Hepatocyte (in vitro differentiated cells): ENCODE data around the gene ARFRP1. TPM values are rescaled to one million over a fixed set of nuclear protein-coding genes. Genes with fewer than 3 reads are reported as not detected.

Experiments used
- DNase-seq: peaks from one replicate; pipeline ENCODE4 v3.0.0-alpha.2; 2016; ENCODE audit warnings: low spot score
- H2AFZ ChIP-seq: fragments of 200-600 bp; sonication (generic); 2 replicates; pipeline ENCODE4 v1.6.0; 2016; ENCODE audit warnings: antibody characterized with exemption, mild to moderate bottlenecking
- H3K27ac ChIP-seq: fragments of 200-600 bp; sonication (generic); 2 replicates; pipeline ENCODE4 v1.5.1; 2016; ENCODE audit warnings: mild to moderate bottlenecking
- H3K27me3 ChIP-seq: fragments of 200-600 bp; sonication (generic); 2 replicates; pipeline ENCODE4 v1.6.1; 2016
- H3K36me3 ChIP-seq: fragments of 200-600 bp; sonication (generic); replicated peaks from 2 replicates; pipeline ENCODE4 v1.5.1; 2016; ENCODE audit warnings: low read depth; ENCODE audit not compliant: insufficient read depth
- H3K4me1 ChIP-seq: fragments of 200-600 bp; sonication (generic); 2 replicates; pipeline ENCODE4 v1.5.1; 2016; ENCODE audit warnings: mild to moderate bottlenecking, moderate library complexity; ENCODE audit not compliant: insufficient read depth
- H3K4me2 ChIP-seq: fragments of 200-600 bp; sonication (generic); 2 replicates; pipeline ENCODE4 v1.6.0; 2016
- H3K4me3 ChIP-seq: fragments of 200-600 bp; sonication (generic); 2 replicates; pipeline ENCODE4 v1.5.1; 2016; ENCODE audit warnings: mild to moderate bottlenecking
- H3K79me2 ChIP-seq: fragments of 200-600 bp; sonication (generic); 2 replicates; pipeline ENCODE4 v1.6.0; 2017; ENCODE audit warnings: mild to moderate bottlenecking
- H3K9me2 ChIP-seq: fragments of 200-600 bp; sonication (generic); replicated peaks from 2 replicates; pipeline ENCODE4 v1.6.0; 2017; ENCODE audit warnings: mild to moderate bottlenecking; ENCODE audit not compliant: insufficient read depth
- H3K9me3 ChIP-seq: fragments of 200-600 bp; sonication (generic); 2 replicates; pipeline ENCODE4 v1.5.1; 2016; ENCODE audit warnings: low read depth, mild to moderate bottlenecking
- H4K20me1 ChIP-seq: fragments of 200-600 bp; sonication (generic); 2 replicates; pipeline ENCODE4 v1.6.0; 2016; ENCODE audit warnings: mild to moderate bottlenecking; ENCODE audit not compliant: insufficient read depth, poor library complexity, severe bottlenecking
- EZH2 ChIP-seq: fragments of 200-600 bp; sonication (generic); IDR thresholded peaks from 2 replicates; pipeline ENCODE4 v1.6.1; 2016; ENCODE audit warnings: antibody characterized with exemption, mild to moderate bottlenecking, borderline replicate concordance
- EZH2phosphoT487 ChIP-seq: fragments of 200-600 bp; sonication (generic); IDR thresholded peaks from one replicate; pipeline ENCODE4 v1.6.1; 2018; ENCODE audit warnings: antibody characterized with exemption, mild to moderate bottlenecking, low read depth, moderate library complexity; ENCODE audit not compliant: unreplicated experiment, severe bottlenecking
- WGBS: methylation state at CpG from one replicate; pipeline ENCODE4 v1.1.6; 2016; ENCODE audit warnings: low lambda C conversion rate; ENCODE audit errors: missing lambda C conversion rate; 5-methylcytosine and 5-hydroxymethylcytosine counted together
- polyA plus RNA-seq: library from polyadenylated mRNA; unstranded; fragments of >200 nt; fragmentation: Nextera tagmentation; extraction: Ambion mirVana; gene quantifications from 2 replicates; pipeline ENCODE4 v1.2.1, GENCODE V29; 2016
- total RNA-seq: library from RNA; depleted of rRNA; stranded (reverse); fragments of >200 nt; gene quantifications from 2 replicates; pipeline ENCODE4 v1.2.3, GENCODE V29; 2014
- TF ChIP-seq, protein P1 (sequence below): fragments of 200-600 bp; sonication (generic); IDR thresholded peaks from 2 replicates; pipeline ENCODE4 v1.5.1; 2016; ENCODE audit warnings: antibody characterized with exemption, mild to moderate bottlenecking; ENCODE audit not compliant: poor library complexity

Gene ARFRP1
- total and polyA plus RNA-seq, 2 experiments from 2014 or later, result 31.5 to 38.0 TPM

DNA sequence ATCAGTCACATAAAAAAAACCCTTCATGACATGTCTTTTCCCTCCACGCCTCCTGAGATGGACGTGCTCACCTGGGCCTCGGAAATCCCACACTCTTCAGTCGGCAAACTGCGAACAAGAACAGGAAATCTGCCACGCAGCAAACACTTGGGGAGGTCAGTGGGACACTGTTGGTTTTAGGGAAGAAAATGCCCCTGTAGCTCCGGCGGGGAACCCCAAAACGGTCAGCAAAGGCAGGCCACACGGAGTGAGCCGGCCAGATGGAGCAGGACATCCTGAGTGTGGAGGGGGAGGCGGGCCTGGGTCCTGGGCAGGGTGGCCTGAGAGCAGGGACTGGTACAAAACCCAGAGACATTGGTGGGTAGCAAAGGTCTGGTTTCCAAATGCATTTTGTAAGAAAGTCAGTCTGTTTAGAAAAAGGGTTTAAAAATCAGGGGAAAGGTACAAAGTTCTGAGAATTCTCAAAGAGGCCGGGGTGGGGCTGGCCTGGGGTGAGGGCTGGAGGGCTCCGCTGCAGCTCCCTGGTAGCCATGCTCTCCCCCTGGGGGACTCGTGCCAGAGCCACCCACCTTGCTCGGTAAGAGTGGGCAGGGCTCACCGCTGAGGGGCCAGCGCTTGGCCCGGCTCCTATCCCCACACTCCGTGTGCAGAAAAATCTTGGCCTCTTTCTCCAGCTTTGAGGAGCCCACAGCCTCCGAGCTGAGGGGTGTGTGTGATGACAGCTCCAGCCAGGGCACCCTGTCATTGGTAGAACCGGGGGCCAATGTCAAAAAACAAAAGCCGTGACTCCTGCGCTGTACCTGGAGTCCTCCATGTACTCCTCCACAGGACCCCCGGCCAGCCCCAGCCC, 37.0 kb upstream of the ARFRP1 start:
- H3K79me2 ChIP-seq, result peaks cover 6% of the 10 kb centered on the region
- no peaks in the 10 kb centered on the region for H4K20me1 ChIP-seq
- H3K4me3 ChIP-seq, result no peak overlapping the region
- no peak for TF ChIP-seq EZH2phosphoT487
- TF ChIP-seq EZH2, result no peak
- TF ChIP-seq, protein P1, sequence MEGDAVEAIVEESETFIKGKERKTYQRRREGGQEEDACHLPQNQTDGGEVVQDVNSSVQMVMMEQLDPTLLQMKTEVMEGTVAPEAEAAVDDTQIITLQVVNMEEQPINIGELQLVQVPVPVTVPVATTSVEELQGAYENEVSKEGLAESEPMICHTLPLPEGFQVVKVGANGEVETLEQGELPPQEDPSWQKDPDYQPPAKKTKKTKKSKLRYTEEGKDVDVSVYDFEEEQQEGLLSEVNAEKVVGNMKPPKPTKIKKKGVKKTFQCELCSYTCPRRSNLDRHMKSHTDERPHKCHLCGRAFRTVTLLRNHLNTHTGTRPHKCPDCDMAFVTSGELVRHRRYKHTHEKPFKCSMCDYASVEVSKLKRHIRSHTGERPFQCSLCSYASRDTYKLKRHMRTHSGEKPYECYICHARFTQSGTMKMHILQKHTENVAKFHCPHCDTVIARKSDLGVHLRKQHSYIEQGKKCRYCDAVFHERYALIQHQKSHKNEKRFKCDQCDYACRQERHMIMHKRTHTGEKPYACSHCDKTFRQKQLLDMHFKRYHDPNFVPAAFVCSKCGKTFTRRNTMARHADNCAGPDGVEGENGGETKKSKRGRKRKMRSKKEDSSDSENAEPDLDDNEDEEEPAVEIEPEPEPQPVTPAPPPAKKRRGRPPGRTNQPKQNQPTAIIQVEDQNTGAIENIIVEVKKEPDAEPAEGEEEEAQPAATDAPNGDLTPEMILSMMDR, result no peak
- no peaks in the 10 kb centered on the region for H3K27me3 ChIP-seq
- H3K9me3 ChIP-seq, result no peaks in the 10 kb centered on the region
- H3K4me1 ChIP-seq, result peaks cover 10% of the 10 kb centered on the region
- no peaks in the 10 kb centered on the region for H3K36me3 ChIP-seq
- no peak overlapping the region for H3K4me2 ChIP-seq
- no peaks in the 10 kb centered on the region for H3K9me2 ChIP-seq
- no peak overlapping the region for H3K27ac ChIP-seq
- H2AFZ ChIP-seq, result no peak overlapping the region
- no peak for DNase-seq
- WGBS, result 93% methylated on average over 23 of the region's 25 CpGs

DNA sequence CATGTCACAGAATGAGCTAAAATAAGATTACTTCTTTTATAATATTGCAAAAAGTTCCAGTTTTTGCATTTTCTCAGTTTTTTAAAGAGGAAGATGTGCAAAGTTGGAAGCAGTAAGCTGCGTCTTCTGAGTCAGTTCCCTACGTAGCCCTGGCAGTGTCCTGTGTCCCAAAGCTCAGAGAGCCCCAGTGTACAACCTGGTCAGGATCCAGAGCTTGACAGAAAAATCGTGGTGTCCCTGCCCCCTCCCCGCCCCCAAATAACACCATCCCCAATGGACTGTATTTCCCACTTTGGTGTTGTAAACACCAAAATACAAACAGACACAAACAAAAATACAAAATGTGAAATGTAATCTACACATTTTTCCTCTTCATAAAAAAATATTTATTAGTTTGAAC, 36.4 kb upstream of the ARFRP1 start:
- WGBS, result 93% methylated on average over 4 of the region's 4 CpGs
- peaks cover 11% of the 10 kb centered on the region for H3K4me1 ChIP-seq
- H3K4me2 ChIP-seq, result no peak overlapping the region
- peaks cover 6% of the 10 kb centered on the region for H3K79me2 ChIP-seq
- DNase-seq, result no peak
- H3K9me3 ChIP-seq, result no peaks in the 10 kb centered on the region
- no peak overlapping the region for H3K4me3 ChIP-seq
- no peaks in the 10 kb centered on the region for H3K36me3 ChIP-seq
- H4K20me1 ChIP-seq, result no peaks in the 10 kb centered on the region
- H2AFZ ChIP-seq, result no peak overlapping the region
- H3K27ac ChIP-seq, result no peak overlapping the region
- H3K9me2 ChIP-seq, result no peaks in the 10 kb centered on the region
- H3K27me3 ChIP-seq, result no peaks in the 10 kb centered on the region
- TF ChIP-seq, protein P1, result no peak
- TF ChIP-seq EZH2phosphoT487 (no peak), EZH2 (no peak)

DNA sequence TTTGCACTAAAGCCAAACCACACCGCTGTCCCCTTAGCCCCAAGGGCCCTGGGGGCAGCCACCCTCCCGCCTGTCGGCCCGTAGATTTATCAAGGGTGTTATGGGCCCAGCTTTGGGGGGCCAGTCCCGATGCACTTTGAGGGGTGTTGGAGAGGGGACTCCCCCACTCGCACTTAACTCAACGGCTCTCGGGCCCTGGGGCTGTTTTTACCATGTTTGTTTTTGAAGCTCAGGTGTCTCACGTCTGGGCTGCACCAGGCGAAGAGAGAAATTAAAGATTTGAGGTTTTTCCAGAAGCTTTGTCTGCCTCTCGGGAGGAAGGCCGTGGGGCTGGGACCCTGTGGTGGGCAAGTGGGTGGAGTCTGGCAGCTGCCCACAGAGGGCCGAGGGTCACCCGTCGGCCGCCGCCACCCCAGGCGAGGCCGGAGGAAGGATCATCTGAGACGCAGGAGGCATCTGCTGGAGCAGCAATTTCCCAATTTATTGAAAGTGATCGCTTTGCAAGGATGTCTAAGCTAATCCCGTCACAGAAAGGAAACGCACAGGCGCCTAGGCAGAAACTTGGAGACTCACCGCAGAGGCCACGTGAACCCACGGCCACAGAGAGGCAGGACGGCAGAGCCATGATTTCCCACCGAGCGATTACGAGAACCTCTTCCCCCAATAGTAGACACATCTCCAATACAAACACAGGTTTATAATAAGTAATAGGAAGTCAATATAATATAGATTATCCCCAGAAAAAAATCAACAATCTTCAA, 35.6 kb upstream of the ARFRP1 start:
- H3K4me2 ChIP-seq, result no peak overlapping the region
- H3K27ac ChIP-seq, result no peak overlapping the region
- peak; percentile 3 for DNase-seq
- H2AFZ ChIP-seq, result no peak overlapping the region
- no peak overlapping the region for H3K4me3 ChIP-seq
- H3K36me3 ChIP-seq, result no peaks in the 10 kb centered on the region
- no peaks in the 10 kb centered on the region for H3K9me2 ChIP-seq
- H3K79me2 ChIP-seq, result peaks cover 6% of the 10 kb centered on the region
- H3K27me3 ChIP-seq, result no peaks in the 10 kb centered on the region
- WGBS, result 92% methylated on average over 31 of the region's 31 CpGs
- H4K20me1 ChIP-seq, result no peaks in the 10 kb centered on the region
- peaks cover 19% of the 10 kb centered on the region for H3K4me1 ChIP-seq
- TF ChIP-seq EZH2phosphoT487, result no peak
- TF ChIP-seq EZH2, result no peak
- TF ChIP-seq, protein P1, result no peak
- H3K9me3 ChIP-seq, result no peaks in the 10 kb centered on the region
